ENCODE measurements around the gene ZNF430.
"Not testable (repeated sequence)": the region's sequence is repeated elsewhere in the genome, so short reads cannot be mapped to it uniquely, and the experiment has no call there.

The ZNF430 gene

DNA sequence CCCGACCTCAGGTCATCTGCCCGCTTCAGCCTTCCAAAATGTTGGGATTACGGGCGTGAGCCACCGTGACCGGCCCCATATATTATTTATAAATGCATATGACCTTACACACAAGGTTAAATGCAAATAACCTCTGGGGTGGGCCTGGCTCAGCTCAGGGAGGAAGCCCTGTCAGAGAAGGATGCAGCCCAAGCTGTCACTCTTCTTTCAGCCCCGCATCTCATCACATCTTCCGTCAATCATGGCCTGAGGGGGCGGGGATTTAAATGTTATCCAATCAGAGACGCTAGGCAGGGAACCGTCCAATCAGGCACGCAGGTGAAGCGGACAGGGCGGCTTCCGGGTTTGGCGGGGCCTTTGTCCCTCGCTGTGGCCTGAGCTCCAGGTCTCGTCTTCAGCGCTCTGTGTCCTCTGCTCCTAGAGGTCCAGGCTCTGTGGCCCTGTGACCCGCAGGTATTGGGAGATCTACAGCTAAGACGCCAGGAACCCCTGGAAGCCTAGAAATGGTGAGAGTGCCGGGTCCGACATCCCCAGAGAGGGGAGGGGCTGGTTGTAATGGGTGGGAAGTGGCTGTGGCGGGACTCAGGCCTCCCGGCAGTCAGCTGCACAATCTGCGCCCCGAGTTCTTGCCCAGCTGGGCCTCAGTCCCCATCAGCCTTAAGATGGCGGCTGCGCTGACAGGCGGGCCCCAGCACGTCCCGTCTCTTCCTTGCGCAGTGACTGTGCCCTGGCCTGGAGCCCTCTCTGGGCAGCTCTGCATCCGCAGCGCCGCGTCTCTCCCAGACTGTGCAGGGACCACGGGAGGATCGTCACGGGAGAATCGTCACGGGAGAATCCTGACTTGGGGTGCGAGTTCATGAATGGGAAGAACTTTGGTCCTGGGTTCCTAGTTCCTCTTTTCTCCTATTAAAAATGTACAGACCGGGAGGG lies at the start of gene ZNF430:
TSS of gene ZNF430 (plus strand) at position 360 of the 930 bp plus-strand sequence. CDS start at position 504, 144 bp downstream.
- DNase-seq: peak; percentile 86

DNA sequence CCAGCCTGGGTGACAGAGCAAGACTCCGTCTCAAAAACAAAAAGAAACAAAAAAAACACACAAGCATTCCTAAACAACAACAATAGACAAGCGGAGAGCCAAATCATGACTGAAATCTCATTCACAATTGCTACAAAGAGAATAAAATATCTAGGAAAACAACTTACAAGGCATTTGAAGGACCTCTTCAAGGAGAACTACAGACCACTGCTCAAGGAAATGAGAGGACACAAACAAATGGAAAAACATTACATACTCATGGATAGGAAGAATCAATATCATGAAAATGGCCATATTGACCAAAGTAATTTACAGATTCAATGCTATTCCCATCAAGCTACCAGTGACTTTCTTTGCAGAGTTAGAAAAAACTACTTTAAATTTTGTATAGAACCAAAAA lies 27.7 kb upstream of the ZNF430 start:
- DNase-seq: not testable (repeated sequence)

DNA sequence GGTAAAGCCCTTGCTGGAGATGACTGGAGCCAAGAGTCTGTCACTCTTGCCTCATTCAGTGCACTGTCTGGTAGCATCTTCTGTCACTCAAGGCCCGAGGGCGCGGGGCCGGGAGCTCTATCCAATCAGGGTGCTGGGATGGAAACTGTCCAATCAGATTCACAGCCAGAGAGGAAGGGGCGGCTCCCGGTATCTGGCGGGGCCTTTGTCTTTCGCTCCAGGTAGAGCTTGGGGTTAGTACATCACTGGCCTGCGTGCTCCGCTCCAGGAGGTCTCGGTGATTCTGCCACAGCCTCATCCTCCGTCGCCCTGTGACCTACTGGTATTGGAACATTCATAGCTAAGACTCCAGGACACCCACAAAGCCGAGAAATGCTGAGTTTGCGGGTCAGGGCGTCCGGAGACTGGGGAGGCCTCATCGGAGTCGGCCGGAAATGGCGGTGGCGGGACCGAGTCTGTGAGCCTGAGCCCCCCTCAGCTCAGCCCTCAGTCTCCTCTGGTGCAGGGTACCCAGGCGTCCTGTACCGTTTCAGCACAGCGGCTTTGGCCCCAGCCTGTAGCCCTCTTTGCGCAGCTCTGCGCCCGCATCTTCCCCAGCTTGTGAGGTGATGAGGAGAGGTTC lies 20.6 kb upstream of the ZNF430 start:
- peak; percentile 86 for DNase-seq

DNA sequence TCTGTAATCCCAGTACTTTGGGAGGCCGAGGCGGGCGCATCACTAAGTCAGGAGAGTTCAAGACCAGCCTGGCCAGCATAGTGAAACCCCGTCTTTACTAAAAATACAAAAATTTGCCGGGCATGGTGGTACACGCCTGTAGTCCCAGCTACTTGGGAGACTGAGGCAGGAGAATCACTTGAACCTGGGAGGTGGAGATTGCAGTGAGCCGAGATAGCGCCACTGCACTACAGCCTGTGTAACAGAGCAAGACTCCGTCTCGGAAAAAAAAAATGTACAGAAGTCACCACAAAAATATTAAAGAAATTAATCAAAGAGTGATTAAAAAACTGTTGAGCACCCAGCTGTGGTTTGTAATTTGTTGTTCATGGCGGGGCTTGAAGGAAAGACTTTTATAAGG lies 781 bp downstream of the ZNF430 start:
- not testable (repeated sequence) for DNase-seq

- no peak for DNase-seq
Observed at GRCh38 chr19:21022996-21023395, 2.5 kb downstream of the ZNF430 start.

DNA sequence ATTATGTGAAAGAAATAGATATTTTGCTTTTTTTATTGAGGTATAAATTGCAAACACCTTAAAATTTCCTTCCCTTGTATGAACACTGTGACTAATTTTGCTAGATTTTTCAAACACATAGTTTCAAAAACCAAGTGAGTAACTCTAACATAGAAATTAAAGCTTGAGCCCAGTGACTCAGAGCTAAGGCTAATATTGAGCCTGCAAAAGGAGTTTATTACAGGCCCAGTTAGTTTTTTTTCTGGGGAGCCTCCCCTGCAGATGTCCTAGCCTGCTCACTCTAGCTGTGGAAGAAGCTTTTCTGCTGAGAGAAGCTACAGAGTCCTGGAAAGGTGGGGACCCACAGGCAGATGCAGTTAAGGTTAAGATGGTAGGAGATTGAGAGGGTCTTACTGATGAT lies 3.4 kb downstream of the ZNF430 start:
- DNase-seq: no peak

DNA sequence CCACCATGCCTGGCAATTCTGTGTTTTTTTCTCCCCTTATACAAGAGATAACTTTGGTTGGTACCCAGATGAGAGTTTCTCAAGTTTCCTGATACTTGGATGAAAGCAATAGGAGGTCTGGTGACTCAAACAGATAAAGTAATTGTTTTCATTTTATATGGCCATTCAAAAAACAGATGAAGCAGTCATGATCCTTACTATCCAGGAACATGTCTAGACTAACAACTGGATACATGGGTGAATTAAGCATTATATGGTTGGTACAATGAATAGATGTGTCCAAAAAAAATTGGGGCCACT lies 8.5 kb downstream of the ZNF430 start:
- DNase-seq: no peak

- no peak for DNase-seq
Observed at GRCh38 chr19:21045028-21045427, 24.6 kb downstream of the ZNF430 start.

DNA sequence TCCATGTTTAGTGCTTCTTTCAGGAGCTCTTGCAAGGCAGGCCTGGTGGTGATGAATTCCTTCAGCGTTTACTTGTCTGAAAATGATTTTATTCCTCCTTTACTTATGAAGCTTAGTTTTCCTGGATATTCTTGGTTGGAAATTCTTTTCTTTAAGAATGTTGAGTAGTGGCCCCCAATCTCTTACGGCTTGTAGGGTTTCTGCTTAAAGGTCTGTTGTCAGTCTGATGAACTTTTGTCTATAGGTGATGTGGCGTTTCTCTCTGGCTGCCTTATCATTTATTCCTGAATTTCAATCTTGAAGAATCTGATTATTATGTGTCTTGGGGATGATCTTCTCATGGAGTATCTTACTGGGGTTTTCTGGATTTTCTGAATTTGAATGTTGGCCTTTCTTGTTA lies 26.0 kb downstream of the ZNF430 start:
- no peak for DNase-seq

DNA sequence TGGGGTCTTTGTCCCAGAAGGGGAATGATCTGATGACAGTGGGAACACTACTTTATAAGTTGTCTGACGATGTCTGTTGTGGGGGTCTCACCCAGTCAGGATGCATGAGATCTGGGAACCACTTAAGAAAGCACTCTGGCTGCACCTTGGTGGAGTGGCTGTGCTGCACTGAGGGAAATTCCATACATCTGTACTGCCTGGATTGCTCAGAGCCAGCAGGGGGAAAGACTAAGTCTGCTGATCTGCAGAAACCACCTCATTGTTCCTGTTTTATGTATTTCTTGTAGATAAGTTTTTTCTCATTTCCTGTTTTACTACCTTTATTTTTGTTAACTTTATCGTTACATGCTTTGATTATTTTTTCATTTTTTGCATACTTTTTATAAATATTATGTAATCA lies 27.3 kb downstream of the ZNF430 start:
- no peak for DNase-seq

DNA sequence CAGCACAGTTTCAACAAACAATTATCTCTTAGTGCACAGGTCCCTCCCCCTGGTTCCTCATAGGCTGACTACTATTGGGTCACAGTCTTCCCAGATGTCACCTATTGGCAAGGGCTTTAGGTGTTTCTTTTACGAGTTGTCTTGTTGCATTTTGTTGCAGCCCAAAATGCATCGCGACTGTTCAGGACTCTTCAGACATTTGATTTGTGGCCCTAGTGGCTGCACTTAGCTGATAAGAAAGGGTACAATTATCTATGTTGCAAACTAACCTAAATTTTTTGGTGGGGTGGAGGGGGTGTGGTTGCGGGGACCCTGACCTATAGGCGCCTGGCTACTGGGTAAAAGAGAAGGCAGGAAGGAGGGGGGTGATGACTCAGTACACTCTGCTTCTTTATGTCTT lies 32.4 kb downstream of the ZNF430 start:
- DNase-seq: no peak

GRCh38 chr19:21065336-21065735 lies 44.9 kb downstream of the ZNF430 start:
- no peak for DNase-seq

DNA sequence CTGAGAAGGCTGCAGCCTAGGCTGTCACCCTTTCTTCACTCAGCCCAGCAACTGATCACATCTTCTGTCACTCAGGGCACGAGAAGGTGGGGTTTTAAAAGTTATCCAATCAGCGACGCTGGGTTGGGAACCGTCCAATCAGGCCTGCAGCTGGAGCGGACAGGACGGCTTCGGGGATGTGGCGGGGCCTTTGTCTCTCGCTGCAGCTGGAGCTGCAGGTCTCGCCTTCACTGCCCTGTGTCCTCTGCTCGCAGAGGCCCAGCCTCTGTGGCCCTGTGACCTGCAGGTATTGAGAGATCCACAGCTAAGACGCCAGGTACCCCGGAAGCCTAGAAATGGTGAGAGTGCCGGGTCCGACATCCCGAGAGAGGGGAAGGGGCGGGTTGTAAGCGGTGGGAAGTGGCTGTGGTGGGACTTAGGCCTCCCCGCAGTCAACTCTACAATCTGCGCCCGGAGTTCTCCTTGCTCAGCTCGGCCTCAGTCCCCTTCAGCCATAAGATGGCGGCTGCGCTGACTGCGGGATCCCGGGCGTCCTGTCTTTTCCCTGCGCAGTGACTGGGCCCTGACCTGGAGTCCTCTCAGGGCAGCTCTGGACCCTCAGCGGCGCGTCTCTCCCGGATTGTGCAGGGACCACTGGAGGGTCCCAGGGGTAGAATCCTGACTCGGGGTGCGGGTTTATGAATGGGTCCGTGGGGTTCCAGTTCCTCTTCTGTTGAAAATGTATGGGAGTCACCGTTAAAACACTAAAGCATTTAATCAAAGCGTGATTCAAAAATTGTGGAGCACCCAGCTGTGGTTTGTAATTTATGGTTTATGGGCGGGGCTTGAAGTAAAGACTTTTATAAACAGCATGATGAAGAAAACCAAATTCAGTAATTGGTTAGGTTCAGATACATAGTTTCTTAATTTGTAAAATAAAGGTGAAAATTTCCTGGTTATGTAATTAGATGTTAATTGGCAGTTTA lies 61.8 kb downstream of the ZNF430 start, which contains the start of gene ZNF714:
TSS of gene ZNF714 (plus strand) at position 193 of the 965 bp plus-strand sequence. CDS start 16,066 bp downstream, outside the sequence.
- peak; percentile 73 for DNase-seq

GRCh38 chr19:21084343-21084742 lies 63.9 kb downstream of the ZNF430 start:
- DNase-seq: no peak

DNA sequence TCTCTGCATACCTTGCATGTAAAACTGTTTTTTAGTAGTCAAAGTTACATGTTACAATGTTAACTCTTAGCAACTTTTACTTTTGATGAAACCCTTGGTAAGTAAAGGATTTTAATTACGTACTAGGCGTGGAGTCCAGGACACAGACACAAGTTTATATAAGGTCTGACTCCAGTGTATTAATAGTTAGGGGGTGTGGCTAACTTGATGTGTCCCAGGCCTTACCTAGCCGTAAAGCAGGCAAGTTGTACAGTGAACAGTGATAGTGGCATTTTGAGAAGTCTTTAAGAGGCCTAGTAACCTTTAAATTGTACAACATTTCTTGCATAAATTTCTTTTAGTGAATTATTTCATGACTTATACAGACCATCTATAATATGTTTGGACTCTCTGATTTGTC lies 67.4 kb downstream of the ZNF430 start:
- DNase-seq: no peak

DNA sequence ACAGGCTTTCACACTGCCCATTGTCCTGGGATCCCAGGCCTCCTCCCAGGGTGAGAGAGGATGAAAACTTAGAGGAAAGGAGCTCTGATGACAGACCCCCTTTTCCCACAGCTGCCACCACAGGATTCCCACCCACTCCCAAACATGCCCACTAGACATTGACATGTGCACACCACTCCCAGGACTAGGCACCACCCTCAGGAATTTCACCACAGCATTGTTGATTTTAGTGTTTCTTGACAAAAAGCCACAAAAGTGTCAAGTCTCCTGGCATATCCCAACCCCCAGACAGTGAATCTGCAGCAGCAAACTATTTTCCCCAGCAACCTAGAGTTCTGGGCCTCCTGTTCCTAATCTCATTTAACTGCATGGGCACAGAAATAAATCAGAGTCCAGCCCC lies 71.7 kb downstream of the ZNF430 start:
- no peak for DNase-seq

- DNase-seq: no peak
Observed at GRCh38 chr19:21094347-21095025, 74.0 kb downstream of the ZNF430 start.

- DNase-seq: no peak
Observed at GRCh38 chr19:21098291-21098690, 77.8 kb downstream of the ZNF430 start.

GRCh38 chr19:21101521-21102242 lies 81.2 kb downstream of the ZNF430 start:
- no peak for DNase-seq

DNA sequence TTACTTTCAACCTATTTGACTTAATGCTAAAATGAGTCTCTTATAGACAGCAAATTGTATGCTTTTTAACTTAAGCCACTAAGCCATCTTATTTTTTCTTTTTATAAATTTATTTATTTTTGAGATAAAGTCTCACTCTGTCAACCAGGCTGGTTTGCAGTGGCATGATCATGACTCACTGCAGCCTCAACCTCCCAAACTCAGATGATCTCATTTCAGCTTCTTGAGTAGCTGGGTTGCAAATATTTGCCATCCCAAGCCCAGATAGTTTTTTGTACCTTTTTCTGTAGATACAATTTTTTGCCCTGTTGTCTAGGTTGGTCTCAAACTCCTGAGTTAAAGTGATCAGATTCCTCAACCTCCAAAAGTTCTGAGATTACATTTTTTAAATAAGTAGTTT lies 88.7 kb downstream of the ZNF430 start:
- DNase-seq: no peak
